HCT116 (cell line): ENCODE data around the gene NXF1. TPM values are rescaled to one million over a fixed set of nuclear protein-coding genes. Genes with fewer than 3 reads are reported as not detected.

Experiments used
- ATAC-seq: fragments of 200-7000 bp; cut with Tn5 transposase; 2 replicates; pipeline ENCODE4 v1.9.1; 2020; ENCODE audit warnings: mild to moderate bottlenecking, moderate library complexity
- BruUV-seq: library from RNA; stranded (reverse); fragments of 400-500 nt; replicated peaks from 2 replicates; lab custom pipeline; 2021; lab: Mats Ljungman, UMichigan
- CTCF ChIA-PET: fragments of 300-600 bp; sonication (Branson Sonifier 250); formaldehyde crosslinking; loops from one replicate; lab custom pipeline; 2021; ENCODE audit warnings: antibody characterized with exemption; lab: Charles Lee
- POLR2A ChIA-PET: fragments of 300-600, 350-600 bp; sonication (Branson Sonifier 250); formaldehyde crosslinking; loops from one replicate; lab custom pipeline; 2021; ENCODE audit warnings: antibody characterized with exemption; lab: Charles Lee
- RAD21 ChIA-PET, 2 experiments: fragments of 300-600 bp; sonication (Branson Sonifier 250); formaldehyde crosslinking; loops; one replicate each; lab custom pipeline; 2023; ENCODE audit warnings: low total read pairs in 2 of 2; ENCODE audit not compliant: uncharacterized antibody in 2 of 2, unreplicated experiment in 2 of 2, low non-redundant PET in 1 of 2; lab: Charles Lee
- DNase-seq: peaks from one replicate; pipeline ENCODE4 v3.0.0-alpha.2; 2010; ENCODE audit warnings: low read depth, low spot score
- H2AFZ ChIP-seq: fragments of 200-600 bp; shearing (Covaris generic), sonication (generic); 2 replicates; pipeline ENCODE4 v1.6.1; 2017; ENCODE audit warnings: low read depth, mixed run types, mixed read lengths, antibody characterized with exemption, low read length; ENCODE audit not compliant: poor library complexity, severe bottlenecking
- H3K27ac ChIP-seq: 2 replicates; pipeline ENCODE4 v1.5.1; 2012; ENCODE audit warnings: low read depth, low read length
- H3K27me3 ChIP-seq: fragments of 200-600 bp; sonication (generic); 2 replicates; pipeline ENCODE4 v1.6.1; 2016; ENCODE audit warnings: mixed run types, low read length, mixed read lengths; ENCODE audit not compliant: insufficient read depth
- H3K36me3 ChIP-seq, 2 experiments: fragments of 200-500 bp in 1 of 2; fragments of 200-600 bp in 1 of 2; sonication (Bioruptor generic) in 1 of 2; sonication (generic) in 1 of 2; 2 replicates each; pipeline versions ENCODE4 v1.5.1 to v1.6.1; 2014 to 2016; ENCODE audit warnings: low read length in 2 of 2, inconsistent platforms in 1 of 2, mixed read lengths in 1 of 2, mixed run types in 1 of 2; ENCODE audit not compliant: insufficient read depth in 2 of 2, control insufficient read depth in 1 of 2
- H3K4me1 ChIP-seq, 2 experiments: fragments of 200-600 bp in 1 of 2; sonication (generic) in 1 of 2; 2 replicates each; pipeline versions ENCODE4 v1.5.1 to v1.6.1; 2012 to 2017; ENCODE audit warnings: low read length in 2 of 2, inconsistent platforms in 1 of 2, mild to moderate bottlenecking in 1 of 2, mixed read lengths in 1 of 2, mixed run types in 1 of 2, moderate library complexity in 1 of 2; ENCODE audit not compliant: insufficient read depth in 2 of 2, control insufficient read depth in 1 of 2
- H3K4me2 ChIP-seq: fragments of 200-600 bp; sonication (generic); 2 replicates; pipeline ENCODE4 v1.6.1; 2017; ENCODE audit warnings: mixed run types, low read length, mixed read lengths
- H3K4me3 ChIP-seq, 2 experiments: fragments of 200-600 bp in 1 of 2; sonication (generic) in 1 of 2; replicated peaks in 1 of 2; 2 replicates each; pipeline ENCODE4 v1.5.1; 2011 to 2016; ENCODE audit warnings: low read length in 2 of 2, control low read depth in 1 of 2, low read depth in 1 of 2, mild to moderate bottlenecking in 1 of 2, mixed read lengths in 1 of 2, mixed run types in 1 of 2
- H3K79me2 ChIP-seq: fragments of 200-600 bp; sonication (generic); 2 replicates; pipeline ENCODE4 v1.6.1; 2017; ENCODE audit warnings: mild to moderate bottlenecking, mixed run types, low read length, moderate library complexity, mixed read lengths; ENCODE audit not compliant: insufficient read depth
- H3K9ac ChIP-seq: fragments of 200-600 bp; sonication (generic); 2 replicates; pipeline ENCODE4 v1.6.1; 2016; ENCODE audit warnings: low read length, mixed read lengths
- H3K9me2 ChIP-seq: fragments of 200-600 bp; sonication (generic), shearing (Covaris generic); 2 replicates; pipeline ENCODE4 v1.6.1; 2017; ENCODE audit warnings: mixed run types, mild to moderate bottlenecking, moderate library complexity; ENCODE audit not compliant: insufficient read depth
- H3K9me3 ChIP-seq, 2 experiments: fragments of 200-500 bp in 1 of 2; fragments of 200-600 bp in 1 of 2; sonication (Bioruptor generic) in 1 of 2; sonication (generic) in 1 of 2; 2 replicates each; pipeline ENCODE4 v1.6.1; 2014 to 2017; ENCODE audit warnings: low read length in 2 of 2, mixed read lengths in 2 of 2, inconsistent platforms in 1 of 2, low read depth in 1 of 2, mild to moderate bottlenecking in 1 of 2, mixed run types in 1 of 2, moderate library complexity in 1 of 2; ENCODE audit not compliant: control insufficient read depth in 1 of 2, insufficient read depth in 1 of 2
- H4K20me1 ChIP-seq: fragments of 200-600 bp; sonication (generic), shearing (Covaris generic); 2 replicates; pipeline ENCODE4 v1.6.1; 2017; ENCODE audit warnings: mixed run types, mild to moderate bottlenecking, moderate library complexity; ENCODE audit not compliant: insufficient read depth
- CEBPB ChIP-seq: IDR thresholded peaks from 2 replicates; pipeline ENCODE4 v1.6.1; 2012; ENCODE audit warnings: low read depth
- ELF1 ChIP-seq: IDR thresholded peaks from 2 replicates; pipeline ENCODE4 v1.6.1; 2012; ENCODE audit warnings: low read depth, borderline replicate concordance
- EZH2phosphoT487 ChIP-seq: fragments of 200-600 bp; IDR thresholded peaks from 2 replicates; pipeline ENCODE4 v1.6.1; 2018; ENCODE audit warnings: antibody characterized with exemption, borderline replicate concordance
- JUND ChIP-seq: IDR thresholded peaks from 2 replicates; pipeline ENCODE4 v1.6.1; 2012
- POLR2AphosphoS5 ChIP-seq: IDR thresholded peaks from 2 replicates; pipeline ENCODE4 v1.6.1; 2011; ENCODE audit warnings: mild to moderate bottlenecking, low read depth, low read length, moderate library complexity
- ZFX ChIP-seq: fragments of 450-650 bp; IDR thresholded peaks from 2 replicates; pipeline ENCODE4 v1.6.1; 2017
- intact Hi-C: fragments of 100-400 bp; cut with micrococcal nuclease; formaldehyde crosslinking; loops from 2 replicates; pipeline ENCODE4 v1.10.0; 2022
- total RNA-seq: library from RNA; stranded (reverse); gene quantifications from one replicate; pipeline ENCODE4 v1.2.1, GENCODE V29; 2021; ENCODE audit not compliant: unreplicated experiment

The NXF1 gene
- total RNA-seq, 1 experiment from 2014 or later = 55.5 TPM

DNA sequence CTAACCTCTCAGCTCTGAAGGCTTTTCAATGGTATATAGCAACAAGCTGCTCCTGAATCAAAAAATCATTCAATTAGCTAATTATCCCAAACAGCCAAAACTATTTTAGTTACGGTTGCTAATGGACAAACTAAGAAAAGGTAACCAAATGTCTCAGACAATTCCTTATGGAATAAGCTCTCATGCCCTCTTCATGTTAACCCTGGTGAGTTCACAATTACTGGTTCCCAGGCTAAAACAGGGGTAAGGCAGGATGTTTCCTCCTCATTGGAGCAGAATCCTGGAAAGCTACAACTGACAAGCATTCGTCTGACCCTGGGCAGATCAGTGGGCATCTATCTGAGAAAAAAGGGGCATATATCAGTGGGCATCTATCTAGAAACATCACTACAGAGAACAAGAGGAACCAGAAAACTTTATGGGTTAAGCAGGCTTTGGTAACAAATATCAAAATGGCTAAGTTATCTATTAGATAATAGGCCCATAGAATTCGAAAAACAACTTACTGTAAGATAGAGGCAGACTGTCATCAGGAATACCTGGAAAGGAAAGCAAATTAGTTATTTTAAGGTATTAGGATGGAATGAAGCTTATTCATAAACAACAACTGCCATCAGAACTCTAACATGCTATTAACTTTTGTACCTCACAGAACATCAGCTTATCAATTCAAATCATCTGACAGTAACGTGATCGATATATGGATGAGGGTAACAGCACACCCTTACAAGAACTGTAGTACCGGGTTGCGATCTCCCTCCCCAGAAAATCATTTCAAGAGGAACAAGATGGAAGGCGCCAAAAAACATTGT, 49.0 kb upstream of the NXF1 start:
- Histone ChIP-seq H3K27ac (peak overlapping the region; percentile 85), H3K9me3 (no peaks in the 10 kb centered on the region), H3K9me2 (no peaks in the 10 kb centered on the region), H3K27me3 (no peaks in the 10 kb centered on the region), H3K9ac (peak overlapping the region; percentile 94), H3K36me3 (peaks cover 31 to 38% of the 10 kb centered on the region in 2 experiments), H3K4me3 (peak overlapping the region; percentile 74 to 83), H3K4me1 (peaks cover 45 to 72% of the 10 kb centered on the region in 2 experiments), H4K20me1 (peaks cover 33% of the 10 kb centered on the region), H2AFZ (no peak overlapping the region), H3K79me2 (peaks cover 69% of the 10 kb centered on the region), H3K4me2 (peak overlapping the region; percentile 87)
- TF ChIP-seq JUND = no peak
- peak; percentile 19; the same call in 1 of the 2 replicates for TF ChIP-seq POLR2AphosphoS5
- RAD21 ChIA-PET = no interaction called here
- DNase-seq = no peak
- no peak for ATAC-seq
- intact Hi-C loops = no loop called here
- CTCF ChIA-PET = no interaction called here
- POLR2A ChIA-PET = interaction anchor here (0.7 to 9.9 kb wide), 8 partner anchors 8 to 101 kb away, joined by 3 to 343 read pairs (median 4); partner anchors contain the start of genes SLC3A2, WDR74 and ZBTB3
- no TSS peak for BruUV-seq

GRCh38 chr11:62853279-62853965, 48.2 kb upstream of the NXF1 start:
- Histone ChIP-seq H3K27ac (peak overlapping the region; percentile 85), H3K9me3 (no peaks in the 10 kb centered on the region), H3K4me3 (peak overlapping the region; percentile 74 to 83), H3K9ac (peak overlapping the region; percentile 94), H2AFZ (no peak overlapping the region), H4K20me1 (peaks cover 33% of the 10 kb centered on the region), H3K27me3 (no peaks in the 10 kb centered on the region), H3K4me1 (peaks cover 45 to 77% of the 10 kb centered on the region in 2 experiments), H3K36me3 (peaks cover 31 to 38% of the 10 kb centered on the region in 2 experiments), H3K79me2 (peaks cover 63% of the 10 kb centered on the region), H3K9me2 (no peaks in the 10 kb centered on the region), H3K4me2 (peak overlapping the region; percentile 87)
- ATAC-seq (no peak), DNase-seq (no peak)
- POLR2A ChIA-PET = interaction anchor here (0.7 to 9.9 kb wide), 8 partner anchors 8 to 100 kb away, joined by 3 to 343 read pairs (median 4); partner anchors contain the start of genes SLC3A2, WDR74 and ZBTB3
- no TSS peak for BruUV-seq
- TF ChIP-seq CEBPB = no peak
- no peak for TF ChIP-seq EZH2phosphoT487
- no peak for TF ChIP-seq ELF1
- TF ChIP-seq ZFX = no peak
- RAD21 ChIA-PET = no interaction called here
- intact Hi-C loops = no loop called here
- CTCF ChIA-PET = no interaction called here
